GM15510 (cell line): ENCODE measurements around the gene UGT2B17.

ENCODE experiments used
- POLR2A ChIP-seq: IDR thresholded peaks from 3 replicates; pipeline ENCODE4 v1.6.1; 2011; ENCODE audit warnings: borderline replicate concordance; ENCODE audit not compliant: insufficient read length; ENCODE audit errors: extremely low read depth

UGT2B17 gene

GRCh38 chr4:68577590-68577989 lies 1.5 kb upstream of the UGT2B17 start:
- no peak for TF ChIP-seq POLR2A

DNA sequence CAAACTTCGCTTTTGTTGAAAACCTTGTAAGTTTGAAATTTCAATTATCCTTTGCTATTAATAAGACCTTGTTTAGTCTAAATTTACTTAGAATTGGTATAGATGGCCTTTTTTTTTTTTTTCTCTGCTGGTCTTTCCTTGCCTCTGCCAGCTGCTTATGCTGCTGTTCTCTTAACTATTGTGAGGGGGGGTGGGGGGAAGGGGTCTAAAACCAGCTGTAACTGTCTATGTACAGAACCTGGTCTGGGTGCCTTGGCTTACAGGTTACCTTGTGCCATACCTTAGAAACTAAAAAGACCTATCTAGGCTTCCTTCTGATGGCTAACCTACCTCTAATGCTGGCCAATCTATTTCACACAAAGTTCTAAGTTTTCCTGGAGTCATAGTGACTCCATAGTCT lies 1.0 kb downstream of the UGT2B17 start:
- TF ChIP-seq POLR2A: no peak

DNA sequence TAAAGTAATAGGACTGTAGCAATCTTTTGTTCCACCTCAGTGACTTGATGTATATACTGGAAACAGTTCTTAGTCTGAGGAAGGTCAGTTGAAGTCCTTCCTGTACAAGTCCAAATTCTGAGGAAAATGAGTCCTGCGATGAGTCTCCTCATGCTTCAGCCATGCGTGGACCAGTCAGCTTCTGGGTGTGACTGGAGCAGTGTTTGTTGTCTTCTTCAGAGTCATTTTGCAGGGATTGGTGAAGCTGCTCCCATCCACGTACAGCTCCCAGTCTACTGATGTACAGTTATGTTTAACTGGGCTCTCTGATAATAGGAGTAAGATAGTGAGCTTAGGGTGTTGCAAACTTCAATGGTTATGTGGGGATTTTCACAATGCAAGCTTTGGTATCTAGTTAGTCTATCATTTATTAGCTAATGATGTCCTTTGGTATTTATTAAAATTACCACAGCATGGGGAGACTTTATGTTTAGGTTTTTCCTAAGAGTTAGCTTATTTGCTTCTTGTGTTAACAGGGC lies 3.4 kb downstream of the UGT2B17 start:
- TF ChIP-seq POLR2A: no peak

DNA sequence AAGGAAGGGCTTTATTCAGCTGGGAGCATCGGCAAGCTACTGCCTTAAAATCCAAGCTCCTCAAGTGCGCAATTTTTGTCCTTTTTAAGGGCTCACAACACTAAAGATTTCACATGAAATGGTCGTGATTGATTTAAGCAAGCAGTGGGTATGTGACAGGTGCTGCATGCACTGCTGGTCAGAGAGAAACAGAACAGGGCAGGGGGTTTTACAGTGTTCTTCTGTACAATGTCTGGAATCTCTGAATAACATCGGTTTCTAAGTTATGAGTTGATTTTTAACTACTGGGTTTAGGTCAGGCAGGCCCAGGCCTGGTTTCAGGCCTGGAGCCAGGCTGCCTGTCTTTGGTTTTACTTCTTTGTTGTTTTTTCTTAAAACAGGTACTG lies 6.0 kb downstream of the UGT2B17 start:
- TF ChIP-seq POLR2A: no peak

- TF ChIP-seq POLR2A: no peak
Observed at GRCh38 chr4:68569466-68570121, 6.5 kb downstream of the UGT2B17 start.

- no peak for TF ChIP-seq POLR2A
Observed at GRCh38 chr4:68536375-68536774, 39.7 kb downstream of the UGT2B17 start.

DNA sequence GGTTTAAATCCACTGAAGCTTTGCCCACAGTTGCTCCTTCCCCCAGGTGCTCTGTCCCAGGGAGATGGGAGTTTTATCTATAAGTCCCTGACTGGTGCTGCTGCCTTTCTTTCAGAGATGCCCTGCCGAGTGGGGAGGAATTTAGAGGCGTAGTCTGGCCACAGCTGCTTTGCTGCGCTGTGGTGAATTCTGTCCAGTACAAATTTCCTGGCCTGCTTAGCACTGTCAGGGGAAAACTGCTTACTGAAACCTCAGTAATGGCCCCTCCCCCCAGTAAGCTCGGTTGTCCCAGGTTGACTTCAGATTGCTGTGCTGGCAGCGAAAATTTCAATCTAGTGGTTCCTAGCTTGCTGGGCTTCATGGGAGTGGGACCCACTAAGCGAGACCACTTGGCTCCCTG lies 40.1 kb downstream of the UGT2B17 start:
- no peak for TF ChIP-seq POLR2A

- no peak for TF ChIP-seq POLR2A
Observed at GRCh38 chr4:68520985-68521384, 55.1 kb downstream of the UGT2B17 start.

GRCh38 chr4:68518889-68519288 lies 57.2 kb downstream of the UGT2B17 start:
- TF ChIP-seq POLR2A: no peak

- TF ChIP-seq POLR2A: no peak
Observed at GRCh38 chr4:68499021-68499420, 77.1 kb downstream of the UGT2B17 start.

DNA sequence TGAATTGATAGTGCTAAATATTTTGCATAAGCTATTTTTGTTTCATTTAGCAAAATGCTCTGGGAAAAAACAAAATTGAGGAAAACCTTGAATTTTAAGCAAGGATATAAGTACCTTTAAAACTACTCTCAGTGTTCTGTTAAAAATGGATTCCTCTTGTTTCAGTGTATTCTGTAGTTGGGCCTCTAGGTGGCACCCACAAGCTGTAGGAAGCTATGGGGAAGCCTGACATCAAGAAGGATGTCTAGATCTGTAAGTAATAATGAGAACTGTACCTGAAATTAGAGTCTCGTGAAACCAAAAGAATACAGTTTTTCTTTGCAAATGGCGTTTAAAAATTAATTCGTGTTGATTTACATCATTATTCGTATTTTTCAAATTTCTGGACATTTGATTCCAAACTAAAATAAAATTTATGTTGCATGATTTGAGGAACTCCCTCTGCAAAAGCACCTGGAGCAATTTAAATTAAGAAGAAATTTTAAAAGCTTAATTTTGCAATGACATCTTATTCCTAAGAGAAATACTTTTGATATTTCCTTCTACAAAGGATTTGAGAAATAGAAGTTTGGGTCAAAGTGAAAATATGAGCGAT lies 77.6 kb downstream of the UGT2B17 start:
- no peak for TF ChIP-seq POLR2A

- no peak for TF ChIP-seq POLR2A
Observed at GRCh38 chr4:68494688-68495087, 81.4 kb downstream of the UGT2B17 start.

DNA sequence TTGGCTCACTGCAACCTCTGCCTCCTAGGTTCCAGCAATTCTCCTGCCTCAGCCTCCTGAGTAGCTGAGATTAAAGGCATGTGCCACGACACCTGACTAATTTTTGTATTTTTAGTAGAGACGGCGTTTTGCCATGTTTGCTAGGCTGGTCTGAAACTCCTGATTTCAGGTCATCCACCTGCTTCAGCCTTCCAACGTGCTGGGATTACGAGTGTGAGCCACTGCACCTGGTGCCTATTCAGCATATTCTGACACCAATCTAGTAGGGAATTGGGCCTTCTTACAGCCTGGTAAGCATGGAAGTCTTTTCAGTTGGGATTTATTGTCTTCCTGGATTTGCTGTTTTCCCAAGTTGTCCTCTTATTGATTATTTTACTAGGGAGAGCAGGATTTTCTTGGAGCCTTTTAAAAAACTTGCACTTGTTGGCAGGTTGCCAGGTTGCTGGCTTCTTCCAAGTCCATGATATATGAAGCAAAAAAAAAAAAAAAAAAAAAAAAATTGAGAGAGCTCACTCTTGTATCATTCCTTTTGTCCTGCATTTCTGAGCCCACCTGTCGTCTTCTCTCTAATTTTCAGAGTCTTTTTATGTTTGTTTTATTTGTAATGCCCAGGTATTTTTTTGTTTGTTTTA lies 85.2 kb downstream of the UGT2B17 start:
- no peak for TF ChIP-seq POLR2A

GRCh38 chr4:68489338-68489737 lies 86.8 kb downstream of the UGT2B17 start:
- TF ChIP-seq POLR2A: no peak
